Stimulated activated CD8-positive, alpha-beta memory T cell treated with anti-CD3 and anti-CD28 coated beads, Interleukin-4, amount 100 ng/mL, for 24 hours (primary cell): Measurements from ENCODE around the gene PARP14.
A peak's percentile ranks its signal among the peaks of the same experiment; 100 is the strongest.
"Not testable (repeated sequence)": the region's sequence is repeated elsewhere in the genome, so short reads cannot be mapped to it uniquely, and the experiment has no call there.

ENCODE experiments used
- DNase-seq: peaks from one replicate; pipeline ENCODE4 v3.0.0-alpha.2; 2020; ENCODE audit warnings: low read depth

The PARP14 gene

DNA sequence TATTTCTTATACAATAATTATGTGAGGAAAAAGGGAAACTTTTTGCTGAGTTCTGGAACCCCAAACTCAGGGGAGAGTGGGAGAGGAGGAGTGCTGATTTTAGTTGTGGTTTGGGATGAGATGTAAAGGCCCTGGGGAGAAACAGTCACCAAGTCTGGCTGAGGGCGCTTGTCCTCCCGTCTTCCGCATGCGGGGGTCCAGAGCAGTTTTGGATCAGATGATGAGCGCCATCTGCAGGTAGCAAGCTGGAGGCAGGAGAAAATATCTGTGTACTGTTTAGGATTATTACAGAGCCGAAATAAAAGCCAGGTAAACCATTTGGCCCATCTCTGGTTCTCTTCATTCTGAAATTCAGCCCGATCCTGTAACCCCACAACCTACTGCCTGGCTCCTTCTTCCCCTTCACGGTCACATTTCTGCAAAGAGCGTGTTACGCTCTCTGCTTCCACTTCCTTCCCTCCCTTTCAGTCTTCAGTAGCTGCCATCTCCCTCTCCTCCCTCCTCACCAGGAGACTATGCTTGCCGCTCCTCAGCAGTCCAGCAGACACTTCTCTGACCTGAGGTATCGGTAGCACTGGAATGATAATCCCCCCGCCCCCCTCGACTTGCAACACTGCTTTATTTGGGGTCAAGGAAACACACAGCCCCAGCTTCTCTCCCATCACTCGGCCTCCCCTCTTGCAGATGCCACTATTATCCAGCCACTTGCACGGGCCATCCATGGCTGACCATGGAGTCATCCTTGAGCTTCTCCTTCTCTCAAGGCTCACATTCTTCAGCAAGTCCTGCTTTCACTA, 1.4 kb upstream of the PARP14 start:
- DNase-seq: peak; percentile 60

DNA sequence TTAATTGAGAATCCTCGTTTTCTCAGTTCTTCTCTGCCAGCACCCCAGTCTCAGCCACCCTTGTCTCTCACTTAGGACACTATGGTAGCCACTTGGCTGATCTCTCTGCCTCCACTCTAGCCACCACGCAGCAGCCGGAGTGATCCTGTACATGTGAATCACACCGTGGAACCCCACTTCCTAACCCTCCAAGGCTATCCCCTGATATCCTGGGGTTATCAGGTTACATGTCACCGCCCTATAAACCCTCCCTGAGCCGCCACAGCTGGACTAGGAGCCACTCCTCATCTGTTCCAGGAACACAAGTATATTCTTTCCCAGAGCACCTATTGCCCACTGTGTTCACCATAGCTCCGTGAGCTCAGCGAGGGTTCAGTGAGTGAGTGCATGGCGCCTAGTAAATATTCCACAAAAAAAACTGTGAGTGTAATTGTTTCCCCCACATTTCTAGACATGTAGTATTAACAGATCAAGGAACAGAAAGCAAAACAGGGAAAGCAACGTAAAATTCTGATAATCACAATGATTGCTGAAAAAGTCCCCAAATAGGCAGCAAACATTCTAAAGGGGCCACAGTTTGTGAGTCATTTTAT, 661 bp upstream of the PARP14 start:
- no peak for DNase-seq

DNA sequence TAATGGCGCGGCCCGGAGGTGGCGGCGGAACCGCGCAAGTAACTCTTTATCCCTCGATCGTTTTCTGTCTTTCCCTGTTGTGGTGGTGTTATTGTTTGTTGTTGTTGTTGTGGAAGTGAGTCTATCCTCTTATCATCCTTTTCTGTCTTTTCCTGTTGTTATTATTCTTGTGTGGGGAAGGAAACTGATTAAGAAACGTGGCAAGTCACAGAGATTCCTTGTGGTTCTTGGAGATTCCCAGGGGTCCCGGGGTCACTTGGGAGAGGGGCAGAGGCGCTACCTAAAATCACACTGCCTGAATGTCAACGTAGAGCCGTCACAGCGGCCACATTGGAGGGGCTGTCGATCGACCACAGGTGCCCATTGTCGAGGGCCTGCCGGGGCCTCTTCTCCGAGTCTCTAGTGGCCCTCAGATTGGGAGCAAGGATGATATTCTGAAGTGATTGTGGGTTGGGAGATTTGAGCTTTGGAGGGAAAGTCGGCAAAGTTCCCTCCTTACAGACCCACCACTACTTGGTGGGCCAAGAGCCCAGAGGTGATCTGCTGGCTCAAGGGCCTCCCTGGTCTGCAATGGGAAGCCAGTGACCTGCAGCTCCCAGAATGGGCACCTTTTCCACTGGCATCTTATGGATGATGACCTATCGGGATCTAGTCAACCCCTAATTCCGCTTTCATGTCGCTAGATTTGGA, 790 bp downstream of the PARP14 start:
- no peak for DNase-seq

DNA sequence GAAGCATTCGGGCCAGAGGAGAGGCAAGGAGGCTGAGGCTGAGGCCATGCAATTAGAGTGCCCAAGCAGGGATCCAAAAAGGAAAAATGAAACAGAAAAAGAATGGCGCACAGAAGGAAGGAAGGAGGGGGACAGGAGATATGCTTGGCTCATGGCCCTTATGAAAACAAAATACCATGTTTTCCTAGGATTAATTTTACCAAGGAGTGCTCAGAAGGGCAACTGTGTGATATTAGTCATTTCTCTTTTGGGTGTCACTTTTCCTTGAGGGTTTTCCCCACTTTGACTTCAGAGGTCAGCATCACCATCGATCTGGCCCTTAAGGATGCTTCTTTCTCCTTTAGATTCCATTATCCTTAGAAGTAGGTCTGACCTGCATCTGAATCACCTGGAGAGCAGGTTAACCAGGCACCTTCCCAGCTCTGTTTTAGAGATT, 1.4 kb downstream of the PARP14 start:
- DNase-seq: no peak

DNA sequence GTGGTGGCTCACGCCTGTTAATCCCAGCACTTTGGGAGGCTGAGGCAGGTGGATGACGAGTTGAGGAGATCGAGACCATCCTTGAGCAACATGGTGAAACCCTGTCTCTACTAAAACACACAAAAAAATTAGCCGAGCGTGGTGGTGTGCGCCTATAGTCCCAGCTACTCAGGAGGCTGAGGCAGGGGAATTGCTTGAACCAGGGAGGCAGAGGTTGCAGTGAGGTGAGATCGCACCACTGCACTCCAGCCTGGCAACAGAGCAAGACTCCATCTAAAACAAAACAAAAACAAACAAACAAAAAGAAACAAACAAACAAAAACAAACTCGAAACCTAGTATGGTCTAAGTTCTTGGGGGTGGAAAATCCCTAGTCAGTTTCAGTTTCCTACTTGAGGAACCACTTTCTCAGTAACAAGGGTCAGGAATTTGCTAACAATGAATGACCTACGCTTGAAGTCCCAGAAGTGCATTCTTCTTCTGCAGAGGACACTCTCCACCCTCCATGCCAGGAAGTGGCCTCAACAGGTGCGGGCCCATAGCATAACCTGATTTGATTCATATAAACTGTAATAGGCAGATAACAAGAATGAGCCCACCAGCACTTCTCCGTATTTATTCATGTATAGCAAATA, 2.3 kb downstream of the PARP14 start:
- DNase-seq: not testable (repeated sequence)

DNA sequence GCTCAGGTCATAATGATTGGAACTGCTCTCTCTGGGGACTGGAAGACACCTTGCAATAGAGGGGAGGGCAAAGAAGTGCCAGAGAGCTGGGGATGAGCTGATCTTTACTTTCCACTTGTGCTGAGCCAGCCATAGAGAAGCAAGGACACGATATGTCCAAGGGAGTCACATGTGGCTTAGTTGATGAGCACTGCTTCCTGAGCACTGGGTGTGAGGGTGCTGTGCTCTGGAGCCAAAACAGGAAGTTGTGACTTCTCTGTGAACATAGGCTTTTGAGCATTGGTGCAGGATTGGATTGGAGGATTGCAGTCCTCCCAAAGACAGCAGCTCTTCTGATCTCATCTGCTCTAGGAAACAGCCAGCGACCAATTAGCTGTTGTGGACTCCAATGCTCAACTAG, 6.7 kb downstream of the PARP14 start:
- DNase-seq: no peak

DNA sequence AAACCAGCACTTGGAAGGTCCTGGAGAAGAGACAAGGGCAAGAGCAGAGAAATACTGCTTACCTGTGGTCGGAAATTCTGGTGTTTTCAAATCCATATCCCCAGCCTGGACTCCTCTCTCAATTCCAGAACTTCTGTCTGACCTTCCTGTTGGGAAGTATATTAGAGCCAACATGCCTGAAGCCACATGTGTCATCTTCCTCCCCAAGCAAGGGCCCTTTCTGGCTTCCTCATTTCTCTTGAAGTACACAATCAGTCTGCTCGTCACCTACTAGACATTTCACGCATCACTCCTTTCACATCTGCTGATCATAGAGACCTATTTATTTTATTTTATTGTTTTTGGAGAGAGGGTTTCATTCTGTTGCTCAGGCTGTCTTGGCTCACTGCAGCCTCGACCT, 8.4 kb downstream of the PARP14 start:
- DNase-seq: no peak

DNA sequence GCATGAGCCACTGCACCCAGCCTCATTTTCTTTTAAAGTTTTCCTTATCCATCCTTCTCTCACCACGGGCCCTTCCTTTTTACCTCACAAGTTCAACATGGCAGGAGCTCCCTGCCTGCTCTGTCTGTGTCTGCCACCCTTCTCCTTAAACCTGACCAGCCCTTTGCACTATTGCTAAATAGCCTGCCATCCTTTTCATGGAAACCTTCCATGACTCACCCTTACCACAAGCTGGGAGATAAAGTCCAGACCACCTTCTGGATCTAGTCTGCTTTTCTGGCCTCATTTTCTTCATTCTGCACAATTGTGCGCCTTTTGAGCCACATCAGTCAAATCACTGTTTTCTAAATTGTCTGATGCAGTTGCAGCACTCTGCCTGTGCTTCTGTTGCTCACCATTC, 8.9 kb downstream of the PARP14 start:
- no peak for DNase-seq

DNA sequence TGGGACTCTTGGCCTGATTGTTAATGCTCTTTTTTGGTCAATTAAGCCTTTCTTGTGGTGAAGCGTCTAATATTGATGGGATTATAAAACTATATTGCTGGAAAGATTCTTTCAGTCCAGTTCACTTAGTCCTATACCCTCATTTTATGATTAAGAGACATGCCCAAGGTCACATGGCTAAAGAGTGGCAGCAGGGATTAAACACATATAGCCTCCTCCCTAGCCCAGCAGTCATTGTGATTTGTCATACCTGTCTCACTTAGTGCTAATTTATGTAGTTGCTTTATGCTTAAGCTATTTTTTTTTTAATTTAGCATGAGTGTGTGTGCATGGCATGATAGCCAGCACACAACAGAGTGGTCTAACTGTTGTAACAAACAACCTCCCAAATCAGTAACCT, 9.5 kb downstream of the PARP14 start:
- DNase-seq: no peak

DNA sequence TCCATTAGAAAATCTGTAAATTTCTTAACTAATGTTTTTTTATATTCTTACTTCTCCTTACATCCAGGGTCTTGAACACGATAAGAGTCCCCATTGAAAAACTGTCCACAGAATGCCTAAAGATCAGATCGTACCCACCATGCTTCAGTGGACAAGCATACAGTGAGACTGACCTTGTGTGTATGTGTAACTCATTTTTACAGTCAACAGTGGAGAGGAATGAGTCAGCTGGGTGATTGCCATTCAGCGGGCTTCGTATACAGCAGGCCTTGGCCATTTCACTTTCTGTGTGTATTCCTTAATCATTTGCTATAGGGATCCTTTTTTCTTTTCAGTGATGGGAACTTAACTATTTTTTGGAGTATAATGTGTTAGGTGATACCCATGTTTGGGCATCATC, 10.6 kb downstream of the PARP14 start:
- no peak for DNase-seq

DNA sequence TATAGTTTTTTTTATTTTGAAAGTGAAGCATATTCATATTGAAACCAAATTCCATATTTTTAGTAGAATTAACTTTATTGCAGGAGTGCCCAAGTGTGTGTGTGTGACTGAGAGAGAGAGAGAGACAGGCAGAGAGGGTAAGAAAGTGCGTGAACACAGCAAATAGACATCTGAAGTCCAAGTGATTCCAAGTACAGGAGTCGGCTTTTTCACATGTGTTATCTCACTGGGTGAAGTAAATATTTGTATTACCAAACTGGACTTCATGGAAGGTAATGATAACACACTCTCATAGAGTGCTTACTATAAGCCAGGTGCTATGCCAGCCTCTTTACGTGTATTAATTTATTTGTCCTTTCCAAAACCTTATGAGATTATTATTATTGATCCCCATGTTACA, 12.0 kb downstream of the PARP14 start:
- DNase-seq: no peak

DNA sequence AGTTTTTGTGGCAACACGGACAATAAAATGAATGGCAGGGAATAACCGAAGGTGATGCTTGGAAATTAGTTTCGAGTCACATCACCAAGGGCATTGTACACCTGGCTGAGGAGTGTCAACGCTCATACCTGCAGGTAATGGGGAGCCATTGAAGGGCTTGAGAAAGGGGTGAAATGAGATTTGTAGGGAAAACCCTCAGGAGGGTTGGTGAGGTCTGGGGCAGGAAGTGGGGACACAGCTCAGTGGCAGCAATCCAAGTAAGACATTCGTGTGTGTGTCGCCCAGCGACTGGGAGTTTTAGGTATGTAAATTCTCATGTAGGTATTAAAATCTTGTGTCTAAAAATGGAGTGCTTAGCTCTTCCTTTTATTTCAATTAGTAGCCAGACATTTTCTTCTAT, 14.3 kb downstream of the PARP14 start:
- no peak for DNase-seq

DNA sequence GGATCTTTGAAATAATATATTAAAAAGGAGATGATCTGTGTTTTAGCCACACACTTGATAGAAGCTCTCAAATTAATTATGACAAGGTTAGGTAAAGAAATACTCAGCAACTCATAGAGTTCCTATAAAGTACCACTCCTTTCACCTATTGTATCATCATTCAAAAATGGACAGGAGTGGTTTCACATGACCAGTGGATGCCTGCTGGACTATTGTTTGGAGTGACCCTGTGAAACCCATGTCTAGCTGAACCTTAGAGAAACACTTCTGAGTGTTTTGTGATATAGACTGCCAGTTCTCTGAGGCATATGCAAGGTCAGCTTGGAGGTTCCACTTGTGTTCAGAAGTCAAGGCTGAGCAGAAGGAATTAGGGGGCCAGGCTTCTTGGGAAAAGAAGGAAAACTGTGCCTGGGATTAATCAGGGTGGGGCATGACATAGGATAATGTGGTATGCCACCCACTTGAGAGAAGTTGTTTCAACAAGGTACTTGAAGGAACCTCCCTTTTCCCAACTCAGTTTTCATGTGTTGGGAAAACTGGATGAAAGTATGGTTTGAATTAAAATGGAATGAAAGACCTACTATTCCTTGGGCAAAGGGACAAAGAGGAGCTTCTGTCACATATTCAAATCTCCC, 15.4 kb downstream of the PARP14 start:
- no peak for DNase-seq

DNA sequence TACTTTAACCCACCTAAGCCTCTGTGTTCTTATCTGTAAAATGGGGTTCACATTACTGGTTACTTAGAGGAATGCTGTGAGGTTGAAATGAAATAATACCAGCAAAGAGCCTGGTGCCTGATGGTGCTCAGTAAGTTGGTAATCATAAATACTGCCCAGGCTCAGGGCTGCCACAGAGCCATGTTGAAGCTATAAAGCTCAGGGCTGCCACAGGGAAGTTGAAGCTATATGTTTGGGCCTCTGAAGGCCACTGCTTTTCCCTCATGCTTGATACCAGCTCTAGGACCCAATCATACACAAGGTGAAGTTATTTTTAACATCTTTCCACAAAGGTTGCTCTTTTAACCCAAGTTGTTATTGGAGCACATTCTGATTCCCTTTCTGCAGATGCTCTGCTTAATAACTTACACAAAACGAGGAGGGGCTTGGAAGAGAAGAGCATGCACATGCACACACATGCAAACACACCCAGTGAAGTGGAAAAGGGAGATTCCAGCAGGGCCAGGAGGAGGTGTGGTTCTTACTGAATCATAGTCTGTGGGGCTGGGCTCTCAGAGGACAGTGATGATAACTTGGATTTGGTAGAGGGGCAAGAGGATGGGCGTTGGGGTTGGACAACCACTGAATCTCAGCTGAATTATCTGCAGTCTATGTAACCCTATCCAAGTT, 17.4 kb downstream of the PARP14 start:
- DNase-seq: no peak

DNA sequence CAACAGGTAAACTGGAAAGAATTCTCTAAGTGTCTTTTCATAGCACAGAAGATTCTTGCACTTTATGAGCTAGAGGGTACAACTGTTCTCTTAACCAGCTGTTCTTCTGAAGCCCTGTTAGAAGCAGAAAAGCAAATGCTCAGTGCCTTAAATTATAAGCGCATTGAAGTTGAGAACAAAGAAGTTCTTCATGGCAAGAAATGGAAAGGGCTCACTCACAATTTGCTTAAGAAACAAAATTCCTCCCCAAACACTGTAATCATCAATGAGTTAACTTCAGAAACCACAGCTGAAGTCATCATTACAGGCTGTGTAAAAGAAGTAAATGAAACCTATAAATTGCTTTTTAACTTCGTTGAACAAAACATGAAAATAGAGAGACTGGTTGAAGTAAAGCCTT, 19.6 kb downstream of the PARP14 start:
- DNase-seq: no peak

DNA sequence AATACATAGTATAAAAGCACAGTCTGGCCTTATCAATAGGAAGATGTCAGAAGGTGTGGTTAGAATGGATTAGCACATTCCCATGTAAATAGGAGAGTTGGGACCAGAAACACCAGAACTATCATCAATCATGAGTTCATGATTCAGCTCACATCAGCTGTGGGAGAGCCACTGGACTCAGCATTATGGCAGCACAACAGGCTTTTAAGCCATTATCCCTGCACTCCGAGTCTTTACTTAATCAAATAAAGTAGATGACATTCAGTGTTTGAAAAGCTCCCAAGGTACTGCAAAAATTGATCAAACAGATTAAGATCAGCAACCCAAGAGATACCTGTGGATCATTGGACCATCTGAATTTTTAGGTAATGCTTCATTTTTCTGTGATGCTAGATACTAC, 24.7 kb downstream of the PARP14 start:
- no peak for DNase-seq

DNA sequence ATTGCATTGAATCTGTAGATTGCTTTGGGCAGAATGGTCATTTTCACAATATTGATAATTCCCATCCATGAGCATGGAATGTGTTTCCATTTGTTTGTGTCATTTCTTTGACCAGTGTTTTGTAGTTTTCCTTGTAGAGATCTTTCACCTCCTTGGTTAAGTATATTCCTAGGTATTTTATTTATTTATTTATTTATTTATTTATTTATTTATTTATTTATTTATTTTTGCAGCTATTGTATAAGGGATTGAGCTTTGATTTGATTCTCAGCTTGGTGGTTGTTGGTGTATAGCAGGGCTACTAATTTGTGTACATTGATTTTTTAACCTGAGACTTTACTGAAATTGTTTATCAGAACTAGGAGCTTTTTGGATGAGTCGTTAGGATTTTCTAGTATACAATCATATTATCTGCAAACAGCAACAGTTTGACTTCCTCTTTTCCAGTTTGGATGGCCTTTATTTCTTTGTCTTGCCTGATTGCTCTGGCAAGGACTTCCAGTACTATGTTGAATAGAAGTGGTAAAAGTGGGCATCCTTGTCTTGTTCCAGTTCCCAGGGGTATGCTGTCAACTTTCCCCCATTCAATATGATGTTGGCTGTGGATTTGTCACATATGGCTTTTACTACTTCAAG, 30.1 kb downstream of the PARP14 start:
- DNase-seq: not testable (repeated sequence)

DNA sequence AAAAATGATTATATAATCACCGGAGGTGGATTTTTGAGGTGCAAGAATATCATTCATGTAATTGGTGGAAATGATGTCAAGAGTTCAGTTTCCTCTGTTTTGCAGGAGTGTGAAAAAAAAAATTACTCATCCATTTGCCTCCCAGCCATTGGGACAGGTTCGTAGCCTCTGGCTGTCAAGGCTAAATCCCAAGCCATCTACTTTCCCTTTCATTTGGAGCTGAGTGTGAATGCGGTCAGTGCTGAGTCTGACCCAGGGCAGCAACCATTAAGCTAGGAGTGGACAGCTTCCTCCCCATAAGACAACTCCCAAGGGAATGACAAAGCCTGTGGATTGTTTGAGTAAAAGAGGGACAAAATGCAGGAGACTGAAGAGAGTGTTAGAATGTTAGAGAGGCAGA, 33.6 kb downstream of the PARP14 start:
- DNase-seq: no peak

DNA sequence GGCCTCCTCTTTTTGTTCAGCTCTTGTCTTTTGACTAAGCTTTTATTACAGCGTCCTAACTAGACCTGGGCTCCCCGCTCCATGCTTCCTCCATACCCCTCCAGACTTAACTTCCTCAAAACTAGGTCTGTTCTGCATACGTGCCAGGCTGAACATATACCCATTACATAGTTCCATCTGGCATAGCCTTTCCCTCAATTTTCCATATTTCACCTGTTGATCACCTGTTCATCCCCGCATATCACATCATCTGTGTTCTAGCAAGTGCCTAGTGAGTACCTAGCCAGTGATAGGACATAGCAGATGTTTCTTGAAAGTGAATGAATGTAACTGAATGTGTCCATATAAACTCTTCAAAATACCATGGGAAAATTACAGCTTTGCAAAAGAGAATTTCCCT, 36.0 kb downstream of the PARP14 start:
- DNase-seq: no peak

DNA sequence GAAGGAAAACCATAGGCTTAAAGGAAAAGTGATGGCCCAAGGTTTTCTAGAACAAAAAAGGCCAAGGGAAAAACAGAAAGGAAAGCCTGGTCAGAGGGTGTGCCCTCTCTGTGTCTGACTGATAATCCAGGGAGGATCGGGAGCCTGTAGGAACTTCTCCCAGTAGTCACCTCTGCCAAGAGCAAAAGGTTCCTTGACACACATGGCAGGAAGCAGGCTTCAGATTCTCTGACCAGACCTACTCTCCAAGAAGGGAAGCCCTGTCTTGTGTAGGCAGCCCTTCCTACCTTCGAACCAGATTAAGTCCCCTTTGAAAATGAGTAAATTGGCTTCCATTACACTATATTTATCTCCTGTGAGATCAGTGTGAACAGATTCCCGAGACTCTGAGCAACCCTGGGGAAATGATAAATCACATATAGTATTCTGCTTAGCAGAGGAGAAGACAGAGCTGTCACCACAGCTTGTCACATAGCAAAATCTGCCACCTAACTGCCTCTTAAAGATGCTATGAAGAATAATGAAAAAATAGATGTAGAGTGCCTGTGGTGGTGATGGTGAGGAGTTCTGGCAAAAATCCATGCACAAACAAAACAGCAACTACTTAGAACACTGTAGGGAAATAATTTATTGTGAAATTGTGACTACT, 38.8 kb downstream of the PARP14 start:
- DNase-seq: no peak

DNA sequence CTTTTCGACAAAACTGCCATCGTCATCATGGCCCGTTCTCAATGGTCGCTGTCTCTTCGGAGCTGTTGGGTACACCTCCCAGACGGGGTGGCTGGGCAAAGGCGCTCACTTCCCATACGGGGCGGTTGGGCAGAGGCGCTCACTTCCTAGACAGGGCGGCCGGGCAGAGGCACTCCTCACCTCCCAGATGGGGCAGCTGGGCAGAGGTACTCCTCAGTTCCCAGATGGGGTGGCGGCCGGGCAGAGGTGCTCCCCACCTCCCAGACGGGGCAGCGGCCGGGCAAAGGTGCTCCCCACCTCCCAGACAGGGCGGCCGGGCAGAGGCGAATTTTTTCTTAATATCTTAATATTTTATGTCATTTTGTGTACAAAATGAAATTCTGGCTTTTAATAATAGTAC, 44.5 kb downstream of the PARP14 start:
- DNase-seq: no peak
